ENCODE data around the gene PARK7. TPM values are rescaled to one million over a fixed set of nuclear protein-coding genes. Genes with fewer than 3 reads are reported as not detected.

PARK7 gene
- total RNA-seq, 4 donors from 2014 or later = 93.9 to 156 (median 129) TPM

GRCh38 chr1:7987528-7987927 lies 26.0 kb downstream of the PARK7 start:
- Histone ChIP-seq H3K4me3 (no peak overlapping the region), H3K9me3 (no peaks in the 10 kb centered on the region), H3K36me3 (peaks cover 14 to 49% (median 21%) of the 10 kb centered on the region in 3 donors), H3K4me1 (peaks cover 0 to 5% (median 1%) of the 10 kb centered on the region in 3 donors), H3K27me3 (no peaks in the 10 kb centered on the region), H3K27ac (no peak overlapping the region)
- no peak for DNase-seq
- TF ChIP-seq POLR2A (IDR thresholded peaks at IDR 0.05) = no peak
- no peak for TF ChIP-seq CTCF (IDR thresholded peaks at IDR 0.05)
- intact Hi-C loops (cut with DNase I) = loop anchor here (10.0 kb wide), 1 partner anchor 327 kb away; the partner anchor contains the start of gene SLC45A1
- 93 to 100% methylated on average over 5 of the region's 7 CpGs for WGBS, 2 donors

- H3K27ac ChIP-seq = no peak overlapping the region
- no peak overlapping the region for H3K4me3 ChIP-seq
- intact Hi-C loops (cut with DNase I) = loop anchor here (10.0 kb wide), 1 partner anchor 326 kb away; the partner anchor contains the start of gene SLC45A1
- H3K27me3 ChIP-seq = no peaks in the 10 kb centered on the region
- H3K4me1 ChIP-seq = no peaks in the 10 kb centered on the region
- TF ChIP-seq CTCF (IDR thresholded peaks at IDR 0.05) (no peak), POLR2A (IDR thresholded peaks at IDR 0.05) (no peak)
- DNase-seq = no peak
- peaks cover 6 to 41% (median 15%) of the 10 kb centered on the region in 3 donors for H3K36me3 ChIP-seq
- no peaks in the 10 kb centered on the region for H3K9me3 ChIP-seq
- 60 to 79% methylated on average over 1 of the region's 1 CpG for WGBS, 2 donors
Observed at GRCh38 chr1:7988576-7988975, 27.1 kb downstream of the PARK7 start.

GRCh38 chr1:7989762-7990428 lies 28.4 kb downstream of the PARK7 start:
- intact Hi-C loops (cut with DNase I) = loop anchor here (10.0 kb wide), 1 partner anchor 325 kb away; the partner anchor contains the start of gene SLC45A1
- H3K27me3 ChIP-seq = no peaks in the 10 kb centered on the region
- no peak for DNase-seq

GRCh38 chr1:7991504-7992440 lies 30.3 kb downstream of the PARK7 start:
- WGBS, 2 donors = 84 to 88% methylated on average over 12 to 15 of the region's 18 CpGs
- Histone ChIP-seq H3K27me3 (no peaks in the 10 kb centered on the region), H3K9me3 (no peaks in the 10 kb centered on the region), H3K36me3 (peaks cover 0 to 9% (median 3%) of the 10 kb centered on the region in 3 donors), H3K27ac (no peak overlapping the region), H3K4me3 (no peak overlapping the region), H3K4me1 (no peaks in the 10 kb centered on the region)
- TF ChIP-seq CTCF (IDR thresholded peaks at IDR 0.05) = no peak
- TF ChIP-seq POLR2A (IDR thresholded peaks at IDR 0.05) = no peak
- intact Hi-C loops (cut with DNase I) = no loop called here
- no peak for DNase-seq

More at GRCh38 chr1:7989762-7990428, 28.4 kb downstream of the PARK7 start:
- TF ChIP-seq CTCF (IDR thresholded peaks at IDR 0.05) (no peak), POLR2A (IDR thresholded peaks at IDR 0.05) (no peak)
- H3K36me3 ChIP-seq = peaks cover 2 to 28% (median 13%) of the 10 kb centered on the region in 3 donors
- 63 to 73% methylated on average over 2 of the region's 2 CpGs for WGBS, 2 donors
- peak overlapping the region in 1 of 4 donors; percentile 9 for H3K27ac ChIP-seq
- H3K4me1 ChIP-seq = no peaks in the 10 kb centered on the region
- H3K9me3 ChIP-seq = no peaks in the 10 kb centered on the region
- no peak overlapping the region for H3K4me3 ChIP-seq
